ENCODE data around the gene TMPRSS13.

GRCh38 chr11:117905524-117905923 lies 23.7 kb downstream of the TMPRSS13 start:
- no peak for TF ChIP-seq FOXP2 (optimal IDR thresholded peaks at IDR 0.05; ENCODE audit: control extremely low read depth, extremely low read length, insufficient read depth)
- TF ChIP-seq EZH2 (IDR thresholded peaks at IDR 0.05) = no peak
